IPS DF 19.7 (cell line): Measurements from ENCODE around the gene ABR.
"Not testable (repeated sequence)": the region's sequence is repeated elsewhere in the genome, so short reads cannot be mapped to it uniquely, and the experiment has no call there.

Experiments
- DNase-seq: peaks from one replicate; pipeline ENCODE4 v3.0.0-alpha.2; 2013; ENCODE audit warnings: low read depth, low spot score

ABR gene

DNA sequence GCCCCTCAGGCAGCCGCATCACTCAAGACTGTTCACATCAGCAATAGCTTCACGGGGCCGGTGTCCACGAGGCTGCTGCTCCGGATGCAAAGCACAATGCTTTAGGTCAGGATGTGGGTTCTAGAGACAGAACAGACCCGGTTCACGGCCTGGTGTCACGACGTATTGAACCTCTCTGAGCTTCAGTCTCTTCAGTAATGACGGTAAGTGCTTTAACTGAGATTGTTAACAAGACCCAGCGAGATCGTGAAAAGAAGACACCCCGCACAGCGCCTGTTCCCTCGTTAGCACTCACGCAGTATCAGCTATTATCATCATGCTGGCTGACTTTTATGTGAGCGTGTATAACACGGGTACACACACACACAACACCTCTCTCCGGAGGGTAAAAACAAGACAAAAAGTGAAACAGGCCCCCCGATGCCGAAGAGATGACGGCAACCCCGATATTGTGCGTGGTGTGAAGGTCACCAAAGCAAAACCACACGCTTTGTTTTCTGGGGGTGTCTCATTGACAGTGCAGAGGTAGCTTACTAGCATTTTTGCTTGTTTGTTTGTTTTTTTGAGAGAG lies 21.4 kb upstream of the ABR start:
- no peak for DNase-seq

- DNase-seq: not testable (repeated sequence)
Observed at GRCh38 chr17:1199271-1199743, 19.5 kb upstream of the ABR start.

- no peak for DNase-seq
Observed at GRCh38 chr17:1197781-1198490, 18.2 kb upstream of the ABR start.

GRCh38 chr17:1197379-1197778 lies 17.6 kb upstream of the ABR start:
- no peak for DNase-seq

- no peak for DNase-seq
Observed at GRCh38 chr17:1196946-1197345, 17.2 kb upstream of the ABR start.

DNA sequence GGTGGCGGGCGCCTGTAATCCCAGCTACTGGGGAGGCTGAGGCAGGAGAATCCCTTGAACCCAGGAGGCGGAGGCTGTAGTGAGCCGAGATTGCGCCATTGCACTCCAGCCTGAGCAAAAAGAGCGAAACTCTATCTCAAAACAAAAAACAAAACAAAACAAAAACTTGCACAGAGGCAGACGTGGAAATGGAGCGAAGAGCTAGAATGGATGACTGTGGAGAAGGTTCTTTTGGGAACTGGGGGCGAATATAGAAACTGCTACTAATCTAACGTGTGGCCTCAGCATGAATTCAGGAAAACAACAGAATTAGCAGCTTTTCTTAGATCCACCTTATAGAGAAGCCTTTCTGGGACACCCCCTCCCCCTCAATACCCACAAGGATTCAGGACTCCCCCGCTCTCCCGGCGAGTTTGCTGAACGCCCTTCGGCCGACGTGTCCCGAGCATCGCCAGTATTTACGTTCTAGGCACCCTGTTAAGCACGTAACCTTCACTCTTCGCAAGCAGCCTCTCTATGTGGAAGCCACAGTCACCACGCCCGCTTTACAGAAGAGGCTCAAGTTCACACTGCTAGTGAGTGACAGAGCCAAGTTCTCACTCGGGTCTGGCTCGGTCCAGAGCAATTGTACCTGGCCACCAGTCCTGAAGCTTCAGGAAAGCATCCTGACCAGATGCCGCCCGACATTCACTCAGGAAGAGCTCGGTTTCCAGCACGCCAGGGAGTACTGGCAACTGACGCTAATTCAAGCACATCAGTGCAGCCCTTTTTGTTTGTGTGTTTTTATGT lies 13.3 kb upstream of the ABR start:
- DNase-seq: no peak

DNA sequence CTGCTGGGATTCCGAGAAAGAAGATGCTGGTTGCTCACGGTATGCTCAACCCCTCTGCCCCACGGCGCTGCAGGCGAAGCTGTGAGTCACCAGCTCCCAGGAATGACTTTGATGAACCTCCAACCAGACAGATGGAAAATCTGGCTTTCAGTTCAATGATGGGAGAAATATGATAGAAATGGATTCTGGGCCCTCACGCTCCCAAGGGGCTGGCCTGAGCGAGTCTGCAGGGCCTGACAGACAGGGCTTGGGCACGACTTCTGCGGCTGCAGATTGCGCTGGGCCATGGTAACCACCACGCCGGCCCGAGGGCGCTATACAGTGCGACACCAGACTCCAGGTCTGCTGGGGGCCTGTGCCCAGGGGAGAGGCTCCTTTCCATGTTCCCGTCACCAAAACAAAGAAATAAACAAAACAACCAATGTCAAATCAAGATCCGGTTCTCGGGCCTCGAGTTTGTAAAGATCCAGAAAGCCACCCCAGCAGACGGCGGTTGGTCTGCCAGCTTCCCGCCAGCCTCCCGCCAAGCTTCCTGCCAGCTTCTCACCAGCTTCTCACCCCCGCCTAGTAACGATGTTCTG lies 11.1 kb upstream of the ABR start:
- DNase-seq: no peak

GRCh38 chr17:1188812-1189504 lies 9.2 kb upstream of the ABR start:
- DNase-seq: no peak

DNA sequence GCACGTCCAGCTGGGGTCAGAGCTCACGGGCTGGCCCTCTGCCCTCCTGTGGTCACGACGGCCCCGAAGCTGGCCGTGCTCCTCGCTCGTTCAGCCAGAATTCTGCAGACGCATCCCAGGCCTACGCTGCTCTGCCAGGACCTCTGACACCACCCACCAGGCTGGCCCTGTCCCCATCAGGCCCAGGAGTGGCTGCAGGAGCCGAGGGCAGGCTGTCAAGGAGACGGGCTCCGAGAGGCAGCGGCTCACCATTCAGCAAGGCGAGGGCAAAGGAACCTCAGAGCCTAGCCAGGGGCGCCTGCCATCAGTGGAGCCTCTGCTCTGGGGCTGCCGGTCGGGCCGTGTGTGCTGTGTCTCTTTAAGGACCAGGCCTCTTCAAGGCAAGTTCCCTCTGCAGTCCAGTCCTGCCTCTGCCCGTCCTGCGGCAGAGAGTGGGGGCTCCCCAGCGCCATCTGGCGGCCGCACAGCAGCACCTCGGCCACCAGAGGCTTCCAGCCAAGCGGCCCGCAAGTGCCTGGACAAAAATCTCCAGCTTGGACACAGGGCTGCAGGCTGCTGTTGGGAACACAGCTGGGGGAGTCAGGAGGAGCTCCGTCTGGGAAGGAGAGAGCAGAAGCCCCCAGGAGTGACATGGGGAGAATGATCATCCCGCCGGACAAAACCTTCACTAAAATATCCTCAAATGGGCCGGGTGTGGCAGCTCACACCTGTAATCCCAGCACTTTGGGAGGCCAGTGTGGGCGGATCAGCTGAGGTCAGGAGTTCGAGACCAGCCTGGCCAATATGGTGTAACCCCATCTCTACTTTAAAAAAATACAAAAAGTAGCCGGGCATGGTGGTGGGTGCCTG lies 7.4 kb upstream of the ABR start:
- peak; percentile 57 for DNase-seq

DNA sequence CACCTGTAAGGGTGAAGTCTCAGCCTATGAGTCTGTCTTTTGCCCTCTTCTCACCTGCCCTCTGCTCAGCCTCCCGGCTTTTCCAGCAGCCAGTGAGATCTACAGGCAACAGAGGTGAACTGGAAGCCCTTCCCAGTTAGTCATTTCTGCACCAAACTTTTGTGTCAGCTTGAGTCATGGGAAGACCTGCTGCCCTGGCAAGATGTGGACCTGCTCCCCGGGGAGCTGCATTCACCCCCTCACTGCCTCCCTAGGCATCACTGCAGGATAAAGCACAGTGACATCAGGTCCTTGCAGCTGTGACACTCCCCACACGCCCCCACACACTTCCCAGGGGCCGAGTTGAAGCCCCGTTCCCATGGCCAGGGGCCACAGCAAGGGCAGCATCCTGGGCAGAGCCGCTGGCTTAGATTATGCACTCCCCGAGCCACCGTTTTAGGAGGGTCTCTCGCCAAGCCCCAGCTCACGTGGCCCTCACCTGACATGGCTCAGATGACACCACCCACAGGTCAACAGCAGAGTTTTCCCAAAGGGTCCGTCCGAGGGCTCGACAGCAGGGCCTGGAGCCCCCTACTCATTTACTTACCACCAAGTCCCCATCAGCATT lies 6.5 kb upstream of the ABR start:
- no peak for DNase-seq

GRCh38 chr17:1183171-1183873 lies 3.5 kb upstream of the ABR start:
- DNase-seq: no peak

DNA sequence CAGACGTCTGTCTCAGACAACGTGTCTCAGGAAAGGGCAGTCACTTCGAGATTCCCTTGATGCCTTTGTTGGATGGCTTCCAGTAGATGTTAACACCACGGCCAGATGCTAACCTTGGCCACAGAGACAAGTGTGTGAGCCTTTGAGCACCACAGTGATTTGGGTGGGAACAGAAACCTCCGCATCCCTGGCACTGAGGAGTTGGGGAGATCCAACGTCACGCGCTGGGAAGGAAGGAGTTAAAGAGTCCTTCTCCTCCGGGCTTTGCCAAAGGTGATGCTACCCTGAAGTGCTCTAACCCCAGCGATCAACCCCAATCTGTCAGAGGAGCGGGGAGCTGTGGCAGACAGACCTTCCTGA lies 3.0 kb upstream of the ABR start:
- no peak for DNase-seq

DNA sequence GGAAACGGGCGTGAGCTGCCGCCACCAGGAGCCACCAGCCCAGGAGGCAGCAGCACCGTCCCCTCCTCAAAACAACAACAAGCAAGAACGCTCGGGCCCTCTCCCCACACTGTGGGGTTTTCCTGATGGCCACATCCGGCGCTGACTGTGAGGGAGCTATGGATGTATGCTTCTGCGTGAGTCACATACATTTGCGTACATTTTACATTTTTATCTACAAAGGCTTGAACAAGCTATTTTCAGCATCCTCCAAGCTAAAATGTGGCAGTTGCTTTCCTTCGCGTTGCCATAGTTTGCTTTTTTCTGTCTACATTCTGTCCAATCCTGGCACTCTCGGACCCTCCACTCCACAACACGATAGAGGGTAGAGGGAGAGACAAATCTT lies 2.0 kb upstream of the ABR start:
- DNase-seq: no peak

GRCh38 chr17:1180958-1181752 lies 1.4 kb upstream of the ABR start:
- no peak for DNase-seq

- DNase-seq: no peak
Observed at GRCh38 chr17:1179112-1179817, 516 bp downstream of the ABR start.

DNA sequence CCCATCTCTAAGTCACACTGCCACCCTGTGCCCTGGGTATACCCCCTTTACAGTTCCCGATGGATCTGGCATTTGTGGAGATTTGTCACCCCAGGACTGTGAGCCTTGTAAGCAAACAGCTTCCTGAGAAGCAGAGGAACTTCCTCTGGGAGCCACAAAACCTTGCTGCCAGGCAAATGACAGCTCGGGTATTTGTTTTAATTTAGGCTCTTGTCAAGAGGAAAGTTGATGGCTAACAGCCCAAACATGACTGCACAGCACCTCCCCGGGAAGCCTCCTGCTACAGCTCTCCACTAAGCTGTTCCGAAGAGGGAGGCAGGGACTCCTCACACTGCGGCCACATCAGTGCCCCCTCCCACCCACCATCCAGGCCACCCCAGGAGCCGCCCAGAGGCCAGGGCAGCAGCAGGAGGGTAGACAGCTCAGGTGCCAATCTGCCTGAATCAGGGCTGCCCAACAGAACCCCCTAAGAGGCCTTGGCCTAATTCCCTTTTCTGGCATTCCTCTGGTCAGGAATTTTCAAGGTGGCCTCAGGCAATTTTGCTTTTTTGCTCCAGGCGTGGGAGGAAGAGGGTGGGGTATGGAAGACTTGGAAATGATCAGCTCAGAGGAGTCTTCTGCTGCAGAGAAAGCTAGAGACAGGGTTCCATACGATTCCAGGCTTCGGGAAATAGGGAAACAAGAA lies 2.6 kb downstream of the ABR start:
- DNase-seq: no peak

DNA sequence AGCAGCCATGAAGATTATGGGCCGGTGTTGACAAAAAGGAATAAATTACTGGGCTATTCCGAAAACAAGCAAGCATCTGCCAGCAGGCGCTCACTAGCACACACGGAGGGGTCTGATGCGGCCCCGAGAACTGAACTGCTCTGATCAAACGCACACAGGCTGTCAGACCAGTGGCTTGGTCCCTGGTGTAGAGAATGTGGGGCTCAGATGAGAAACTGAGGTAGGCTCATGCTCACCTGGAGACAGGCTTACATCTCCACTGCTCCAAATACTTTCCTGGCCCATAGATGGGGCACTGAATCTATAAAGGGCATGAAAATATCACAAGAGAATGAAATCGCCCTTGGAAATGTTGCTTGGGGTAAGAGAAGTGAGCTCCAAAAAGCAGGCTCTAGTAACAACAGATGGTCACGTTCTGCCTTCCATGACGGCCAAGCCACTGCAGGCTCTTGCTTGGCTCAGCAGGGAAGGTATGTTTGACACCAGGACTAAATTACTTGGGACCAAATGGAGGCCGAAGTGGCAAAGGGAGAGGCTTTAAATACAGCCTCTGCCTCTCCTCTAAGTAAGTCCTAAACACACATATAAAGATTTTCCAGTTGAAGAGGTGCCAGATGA lies 5.4 kb downstream of the ABR start:
- no peak for DNase-seq
